ENCODE measurements around the gene HEMK1.

- no peak for TF ChIP-seq CTCF (IDR thresholded peaks at IDR 0.05; ENCODE audit: low read depth, low read length, poor library complexity, severe bottlenecking)
- TF ChIP-seq EZH2phosphoT487 (IDR thresholded peaks at IDR 0.05; ENCODE audit: borderline replicate concordance, low read length), result no peak
Observed at GRCh38 chr3:50592568-50592967, 23.2 kb downstream of the HEMK1 start.

Measured in DOHH2 (cell line).